Naive B cell (primary cell): Measurements from ENCODE around the gene SKIC8. TPM values are rescaled to one million over a fixed set of nuclear protein-coding genes. Genes with fewer than 3 reads are reported as not detected.
A peak's percentile ranks its signal among the peaks of the same experiment; 100 is the strongest.

Source experiments
- ATAC-seq, 2 donors: fragments of 150-1000 bp; cut with Tn5 transposase; 2 replicates each; pipeline ENCODE4 v1.10.0; 2021; ENCODE audit warnings: low read depth in 2 of 2, mild to moderate bottlenecking in 2 of 2, moderate library complexity in 2 of 2
- DNase-seq: peaks from one replicate; pipeline ENCODE4 v3.0.0; 2022
- H3K27ac Mint-ChIP-seq, 6 donors: one replicate each; pipeline ENCODE4 v1.8.0; 2020 to 2022; ENCODE audit warnings: mild to moderate bottlenecking in 6 of 6, mixed read lengths in 6 of 6, moderate library complexity in 5 of 6, inconsistent platforms in 2 of 6
- H3K27me3 Mint-ChIP-seq, 3 donors: one replicate each; pipeline ENCODE4 v1.8.0; 2021 to 2022; ENCODE audit warnings: mixed read lengths in 3 of 3, mild to moderate bottlenecking in 1 of 3
- H3K36me3 Mint-ChIP-seq, 2 donors: one replicate each; pipeline ENCODE4 v1.8.0; 2020 to 2022; ENCODE audit warnings: mixed read lengths in 2 of 2, inconsistent platforms in 1 of 2, mild to moderate bottlenecking in 1 of 2
- H3K4me1 Mint-ChIP-seq, 3 donors: one replicate each; pipeline ENCODE4 v1.8.0; 2020 to 2022; ENCODE audit warnings: mixed read lengths in 3 of 3, inconsistent platforms in 1 of 3, mild to moderate bottlenecking in 1 of 3, moderate library complexity in 1 of 3
- H3K4me3 Mint-ChIP-seq, 8 donors: one replicate each; pipeline ENCODE4 v1.8.0; 2020 to 2022; ENCODE audit warnings: mild to moderate bottlenecking in 8 of 8, mixed read lengths in 8 of 8, moderate library complexity in 8 of 8, inconsistent platforms in 2 of 8
- H3K9me3 Mint-ChIP-seq, 7 donors: one replicate each; pipeline ENCODE4 v1.8.0; 2020 to 2022; ENCODE audit warnings: mixed read lengths in 7 of 7, mild to moderate bottlenecking in 5 of 7, inconsistent platforms in 2 of 7, moderate library complexity in 1 of 7
- polyA plus RNA-seq, 6 donors: library from polyadenylated mRNA; unstranded; fragments of 300-500 nt; fragmentation: Illumina TruSeq; gene quantifications; one replicate each; pipeline ENCODE4 v1.2.3, GENCODE V29; 2021; ENCODE audit warnings: low read depth in 6 of 6

The SKIC8 gene
- polyA plus RNA-seq, 6 donors from 2014 or later, result 60.8 to 107 (median 72.6) TPM

DNA sequence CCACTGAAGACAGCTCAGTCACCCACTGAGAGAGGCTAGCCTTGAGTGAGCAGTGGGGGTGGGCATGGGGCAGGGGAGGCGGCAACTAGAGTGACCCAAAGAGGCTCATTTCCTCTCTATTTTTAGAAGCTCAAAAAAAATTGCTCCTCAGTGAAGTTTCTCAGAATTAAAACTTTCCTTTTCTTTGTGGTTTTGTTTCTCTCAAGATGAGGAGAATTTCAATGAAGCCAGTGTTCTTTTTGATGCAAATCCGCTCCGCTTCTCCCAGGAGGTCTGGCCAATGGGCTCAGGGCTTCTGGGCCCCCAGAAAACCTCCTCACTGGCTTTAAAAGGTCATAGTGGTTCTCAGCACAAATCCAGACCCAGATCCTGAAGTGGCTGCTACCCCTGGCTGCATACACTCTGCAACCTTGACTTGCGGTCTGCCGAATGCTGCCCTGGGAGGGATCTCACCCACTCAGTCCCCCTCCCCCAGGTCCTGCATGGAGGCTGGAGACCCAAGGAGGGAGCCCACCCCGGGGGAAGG, 64.8 kb downstream of the SKIC8 start, which contains the start of gene ACSBG1:
Gene ACSBG1, minus strand, starts transcription at position 51 of the 526 bp plus-strand sequence. CDS start 64 bp downstream, outside the sequence.
- Mint-ChIP-seq H3K4me3 (no peak within 1 kb of the TSS), H3K27ac (peak within 1 kb of the TSS in 3 of 6 donors; percentile 14 to 92 (median 89))
- no peak for ATAC-seq

DNA sequence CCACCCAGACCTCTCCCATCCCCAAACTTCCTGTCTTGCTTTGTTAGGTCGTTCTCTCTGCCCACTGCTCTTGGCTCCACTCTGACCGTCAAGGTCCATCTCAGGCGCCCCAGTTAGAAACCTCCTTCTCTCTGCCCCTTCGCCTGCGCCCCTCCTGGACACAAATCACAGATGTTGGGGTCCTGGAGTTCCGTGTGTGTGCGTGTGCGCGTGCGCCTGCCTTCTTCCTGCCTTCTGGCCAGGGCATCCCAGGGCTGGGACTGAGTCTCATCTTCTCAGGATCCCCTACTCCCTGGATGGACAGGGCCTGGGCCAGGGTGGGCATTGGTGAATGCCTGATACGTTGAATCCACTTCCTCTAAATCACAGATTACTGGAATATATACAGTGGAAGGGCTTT, 65.9 kb downstream of the SKIC8 start:
- no peaks in the 10 kb centered on the region for H3K4me1 Mint-ChIP-seq
- H3K4me3 Mint-ChIP-seq, result peak overlapping the region in 1 of 8 donors; percentile 15
- no peaks in the 10 kb centered on the region for H3K36me3 Mint-ChIP-seq
- peaks cover 0 to 21% (median 12%) of the 10 kb centered on the region in 3 donors for H3K27me3 Mint-ChIP-seq
- H3K27ac Mint-ChIP-seq, result peak overlapping the region in 2 of 6 donors; percentile 14 to 92
- ATAC-seq, result no peak
- no peaks in the 10 kb centered on the region for H3K9me3 Mint-ChIP-seq
- DNase-seq, result no peak

More for the DNA sequence above, 64.8 kb downstream of the SKIC8 start, which contains the start of gene ACSBG1:
- no peak for DNase-seq
- no peaks in the 10 kb centered on the region for H3K36me3 Mint-ChIP-seq
- no peaks in the 10 kb centered on the region for H3K9me3 Mint-ChIP-seq
- no peaks in the 10 kb centered on the region for H3K4me1 Mint-ChIP-seq
- peaks cover 0 to 21% (median 12%) of the 10 kb centered on the region in 3 donors for H3K27me3 Mint-ChIP-seq

Other genes starting within 250 kb of the SKIC8 start
- gene TBC1D2B, start 221.9 kb downstream of the SKIC8 start, polyA plus RNA-seq, result 1 to 10 TPM; 1.7 to 5.5 (median 2.9) TPM
- not detected for gene SH2D7, start 207.0 kb downstream of the SKIC8 start, polyA plus RNA-seq
- gene CIB2, start 168.2 kb downstream of the SKIC8 start, polyA plus RNA-seq, result 1 to 10 TPM in 2 of 6 donors, under 1 TPM in 3, not detected in 1; 0.57 to 2.6 (median 0.82) TPM
- 100 to 1,000 TPM in 1 of 6 donors, 10 to 100 TPM in 5; 69.1 to 116 (median 76.7) TPM for gene IDH3A, start 150.2 kb downstream of the SKIC8 start, polyA plus RNA-seq
- under 1 TPM in 3 of 6 donors, not detected in 3; 0.06 to 0.17 (median 0.15) TPM for gene ACSBG1, start 65.0 kb downstream of the SKIC8 start, polyA plus RNA-seq
- 1 to 10 TPM; 3.1 to 5.3 (median 4.3) TPM for gene DNAJA4, start 35.0 kb downstream of the SKIC8 start, polyA plus RNA-seq
- not detected for gene CRABP1, start 40.7 kb upstream of the SKIC8 start, polyA plus RNA-seq
- 10 to 100 TPM; 14.6 to 19.8 (median 16.6) TPM for gene IREB2, start 138.6 kb upstream of the SKIC8 start, polyA plus RNA-seq
- gene HYKK, start 208.0 kb upstream of the SKIC8 start, polyA plus RNA-seq, result under 1 TPM in 1 of 6 donors, not detected in 5; 0.49 TPM
- gene PSMA4, start 240.8 kb upstream of the SKIC8 start, polyA plus RNA-seq, result 100 to 1,000 TPM; 204 to 251 (median 240) TPM